Trophoblast cell (in vitro differentiated cells and primary cell): ENCODE results near the gene BRF1.

Source experiments
- DNase-seq, 2 donors: peaks; one replicate each; pipeline ENCODE4 v3.0.0-alpha.2; 2016
- H2AFZ ChIP-seq: 2 replicates; pipeline ENCODE4 v1.6.1; 2013; ENCODE audit warnings: low read length, moderate library complexity, mild to moderate bottlenecking; ENCODE audit not compliant: insufficient read depth, poor library complexity
- H2AK5ac ChIP-seq: 2 replicates; pipeline ENCODE4 v1.6.1; 2013; ENCODE audit warnings: mild to moderate bottlenecking, low read length
- H2BK120ac ChIP-seq: 2 replicates; pipeline ENCODE4 v1.6.1; 2013; ENCODE audit warnings: low read length, mild to moderate bottlenecking, moderate library complexity; ENCODE audit not compliant: insufficient read depth, poor library complexity
- H2BK12ac ChIP-seq: 2 replicates; pipeline ENCODE4 v1.6.1; 2013; ENCODE audit warnings: mild to moderate bottlenecking, low read length, moderate library complexity
- H2BK5ac ChIP-seq: 2 replicates; pipeline ENCODE4 v1.6.1; 2013; ENCODE audit warnings: low read length, low read depth, moderate library complexity, mild to moderate bottlenecking; ENCODE audit not compliant: poor library complexity
- H3K14ac ChIP-seq: 2 replicates; pipeline ENCODE4 v1.6.1; 2013; ENCODE audit warnings: mild to moderate bottlenecking, low read length
- H3K18ac ChIP-seq: 2 replicates; pipeline ENCODE4 v1.6.1; 2013; ENCODE audit warnings: mild to moderate bottlenecking, low read length
- H3K23ac ChIP-seq: 2 replicates; pipeline ENCODE4 v1.6.1; 2013; ENCODE audit warnings: low read length
- H3K27ac ChIP-seq: 2 replicates; pipeline ENCODE4 v1.5.1; 2013; ENCODE audit warnings: low read depth, mild to moderate bottlenecking, inconsistent platforms, low read length, moderate library complexity
- H3K27me3 ChIP-seq: 2 replicates; pipeline ENCODE4 v1.6.1; 2013; ENCODE audit warnings: inconsistent platforms, mild to moderate bottlenecking, low read length, moderate library complexity; ENCODE audit not compliant: insufficient read depth
- H3K36me3 ChIP-seq, 2 experiments: 1 replicate in 1 of 2; 2 replicates in 1 of 2; pipeline ENCODE4 v1.6.1; 2013; ENCODE audit warnings: low read length in 2 of 2, mild to moderate bottlenecking in 2 of 2, moderate library complexity in 1 of 2; ENCODE audit not compliant: insufficient read depth in 2 of 2, control insufficient read depth in 1 of 2
- H3K4ac ChIP-seq: 2 replicates; pipeline ENCODE4 v1.6.1; 2013; ENCODE audit warnings: low read depth, mild to moderate bottlenecking, low read length, moderate library complexity
- H3K4me1 ChIP-seq, 2 experiments: 1 replicate in 1 of 2; 2 replicates in 1 of 2; pipeline ENCODE4 v1.6.1; 2013; ENCODE audit warnings: low read length in 2 of 2, mild to moderate bottlenecking in 2 of 2, moderate library complexity in 1 of 2; ENCODE audit not compliant: insufficient read depth in 2 of 2, control insufficient read depth in 1 of 2
- H3K4me2 ChIP-seq: 2 replicates; pipeline ENCODE4 v1.6.1; 2013; ENCODE audit warnings: inconsistent platforms, mild to moderate bottlenecking, low read length, moderate library complexity
- H3K4me3 ChIP-seq: 2 replicates; pipeline ENCODE4 v1.5.1; 2013; ENCODE audit warnings: mild to moderate bottlenecking, low read depth, low read length, inconsistent platforms
- H3K79me1 ChIP-seq: one replicate; pipeline ENCODE4 v1.6.1; 2013; ENCODE audit warnings: low read length
- H3K79me2 ChIP-seq: 2 replicates; pipeline ENCODE4 v1.6.1; 2013; ENCODE audit warnings: low read length, mild to moderate bottlenecking; ENCODE audit not compliant: control insufficient read depth, insufficient read depth, poor library complexity
- H3K9ac ChIP-seq: 2 replicates; pipeline ENCODE4 v1.6.1; 2013; ENCODE audit warnings: mild to moderate bottlenecking, low read length
- H3K9me3 ChIP-seq: 2 replicates; pipeline ENCODE4 v1.6.1; 2013; ENCODE audit warnings: low read depth, mild to moderate bottlenecking, control low read depth, inconsistent platforms, low read length; ENCODE audit not compliant: insufficient read depth
- H4K12ac ChIP-seq: 2 replicates; pipeline ENCODE4 v1.6.1; 2013; ENCODE audit warnings: low read depth, mild to moderate bottlenecking, low read length, moderate library complexity
- H4K8ac ChIP-seq: 2 replicates; pipeline ENCODE4 v1.6.1; 2013; ENCODE audit warnings: low read depth, mild to moderate bottlenecking, low read length, moderate library complexity
- H4K91ac ChIP-seq: one replicate; pipeline ENCODE4 v1.6.1; 2013; ENCODE audit warnings: low read depth, mild to moderate bottlenecking, low read length, moderate library complexity
- WGBS: extraction: QIAGEN DNeasy Blood & Tissue Kit; methylation state at CpG from one replicate; pipeline ENCODE4 v1.1.7; 2013; ENCODE audit warnings: missing lambda C conversion rate; ENCODE audit not compliant: insufficient read length, insufficient coverage; ENCODE audit errors: extremely low coverage; 5-methylcytosine and 5-hydroxymethylcytosine counted together

BRF1 gene

GRCh38 chr14:105333613-105334364 is 33.0 kb upstream of the BRF1 start:
- no peak overlapping the region for H2BK12ac ChIP-seq
- no CpG with 5 or more reads among the region's 18 CpGs for WGBS
- no peak overlapping the region for H3K18ac ChIP-seq

DNA sequence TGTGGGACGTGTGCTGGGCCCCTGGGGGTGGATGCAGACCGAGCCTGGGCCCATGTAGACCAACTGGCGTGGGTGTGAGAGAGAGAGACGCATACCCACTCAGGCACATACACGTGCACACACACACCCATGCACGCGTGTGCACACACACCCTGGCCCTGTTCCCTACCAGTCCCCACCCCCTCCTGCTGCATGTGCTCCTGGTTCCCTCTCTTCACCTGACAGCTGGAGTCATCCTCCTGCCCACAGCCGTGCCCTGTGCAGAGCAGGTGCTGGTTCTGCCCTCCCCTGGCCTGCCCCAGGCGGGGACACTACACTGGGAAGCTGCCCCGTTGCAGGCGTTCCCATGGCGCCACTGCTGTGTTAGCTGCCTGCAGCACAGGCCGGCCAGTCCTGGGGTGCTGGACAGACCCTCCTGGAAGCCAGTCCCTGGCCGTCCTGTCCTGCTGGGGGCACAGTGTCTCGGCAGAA is 32.3 kb upstream of the BRF1 start:
- Histone ChIP-seq H2BK5ac (no peak overlapping the region), H3K79me1 (no peaks in the 10 kb centered on the region), H3K4me1 (peaks cover 13 to 14% of the 10 kb centered on the region in 2 experiments), H3K27me3 (no peaks in the 10 kb centered on the region), H3K36me3 (peaks cover 0 to 5% of the 10 kb centered on the region in 2 experiments), H3K14ac (no peak overlapping the region), H4K12ac (no peak overlapping the region), H3K79me2 (peaks cover 2% of the 10 kb centered on the region), H3K23ac (no peak overlapping the region), H4K91ac (no peak overlapping the region), H4K8ac (no peak overlapping the region), H3K4me3 (no peak overlapping the region), H3K27ac (no peak overlapping the region), H3K9ac (no peak overlapping the region), H2AFZ (no peak overlapping the region), H3K18ac (no peak overlapping the region), H3K9me3 (peaks cover 11% of the 10 kb centered on the region), H3K4me2 (no peak overlapping the region), H3K4ac (no peak overlapping the region), H2BK120ac (no peak overlapping the region), H2BK12ac (no peak overlapping the region), H2AK5ac (no peak overlapping the region)
- DNase-seq, result no peak
- no CpG with 5 or more reads among the region's 15 CpGs for WGBS

More at GRCh38 chr14:105333613-105334364, 33.0 kb upstream of the BRF1 start:
- Histone ChIP-seq H4K12ac (no peak overlapping the region), H3K27ac (no peak overlapping the region), H3K23ac (no peak overlapping the region), H2BK5ac (no peak overlapping the region), H3K4me2 (no peak overlapping the region), H3K79me1 (no peaks in the 10 kb centered on the region), H2AK5ac (no peak overlapping the region), H3K9ac (no peak overlapping the region), H3K27me3 (no peaks in the 10 kb centered on the region), H4K91ac (no peak overlapping the region), H3K4me3 (no peak overlapping the region), H3K4me1 (peaks cover 13 to 14% of the 10 kb centered on the region in 2 experiments), H3K4ac (no peak overlapping the region), H3K14ac (no peak overlapping the region), H4K8ac (no peak overlapping the region), H3K36me3 (peaks cover 0 to 5% of the 10 kb centered on the region in 2 experiments), H2AFZ (no peak overlapping the region), H2BK120ac (no peak overlapping the region), H3K79me2 (peaks cover 2% of the 10 kb centered on the region), H3K9me3 (peaks cover 11% of the 10 kb centered on the region)
- no peak for DNase-seq

DNA sequence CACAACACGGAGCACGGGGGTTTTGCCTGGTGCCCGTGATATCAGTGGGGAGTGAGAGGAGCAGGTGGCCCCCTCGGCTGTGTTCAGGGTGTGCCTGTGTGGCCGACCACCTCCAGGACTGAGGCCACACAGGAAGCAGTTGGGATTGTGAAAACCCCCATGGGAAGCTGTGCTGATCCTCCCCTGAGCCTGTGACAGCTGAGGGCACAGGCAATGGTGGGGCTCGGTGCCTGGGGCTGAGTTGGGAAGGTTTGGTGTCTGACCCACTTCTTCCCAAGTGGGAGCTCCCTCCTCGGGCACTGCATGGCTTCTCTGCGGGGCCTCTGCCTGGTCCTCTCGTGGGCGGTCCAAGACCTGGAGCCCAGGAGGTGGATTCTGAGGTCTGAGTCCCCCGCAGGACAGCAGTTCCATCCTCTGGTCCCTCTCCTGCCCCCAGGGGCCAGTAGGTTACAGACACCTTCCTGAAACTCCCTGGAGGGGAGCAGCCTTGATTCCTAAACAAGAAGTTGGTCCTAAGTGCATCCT is 31.6 kb upstream of the BRF1 start:
- Histone ChIP-seq H3K9me3 (peaks cover 11% of the 10 kb centered on the region), H3K27ac (no peak overlapping the region), H3K14ac (no peak overlapping the region), H3K36me3 (peaks cover 0 to 5% of the 10 kb centered on the region in 2 experiments), H2BK5ac (no peak overlapping the region), H2AK5ac (no peak overlapping the region), H3K4me3 (no peak overlapping the region), H4K91ac (no peak overlapping the region), H3K9ac (no peak overlapping the region), H3K79me2 (peaks cover 2% of the 10 kb centered on the region), H2BK12ac (no peak overlapping the region), H3K23ac (no peak overlapping the region), H3K4me2 (no peak overlapping the region), H2BK120ac (no peak overlapping the region), H4K8ac (no peak overlapping the region), H3K4ac (peak overlapping the region; percentile 21), H3K4me1 (peaks cover 13 to 14% of the 10 kb centered on the region in 2 experiments), H3K18ac (no peak overlapping the region), H4K12ac (no peak overlapping the region), H3K27me3 (no peaks in the 10 kb centered on the region), H3K79me1 (no peaks in the 10 kb centered on the region), H2AFZ (no peak overlapping the region)
- DNase-seq, result no peak
- no CpG with 5 or more reads among the region's 11 CpGs for WGBS

DNA sequence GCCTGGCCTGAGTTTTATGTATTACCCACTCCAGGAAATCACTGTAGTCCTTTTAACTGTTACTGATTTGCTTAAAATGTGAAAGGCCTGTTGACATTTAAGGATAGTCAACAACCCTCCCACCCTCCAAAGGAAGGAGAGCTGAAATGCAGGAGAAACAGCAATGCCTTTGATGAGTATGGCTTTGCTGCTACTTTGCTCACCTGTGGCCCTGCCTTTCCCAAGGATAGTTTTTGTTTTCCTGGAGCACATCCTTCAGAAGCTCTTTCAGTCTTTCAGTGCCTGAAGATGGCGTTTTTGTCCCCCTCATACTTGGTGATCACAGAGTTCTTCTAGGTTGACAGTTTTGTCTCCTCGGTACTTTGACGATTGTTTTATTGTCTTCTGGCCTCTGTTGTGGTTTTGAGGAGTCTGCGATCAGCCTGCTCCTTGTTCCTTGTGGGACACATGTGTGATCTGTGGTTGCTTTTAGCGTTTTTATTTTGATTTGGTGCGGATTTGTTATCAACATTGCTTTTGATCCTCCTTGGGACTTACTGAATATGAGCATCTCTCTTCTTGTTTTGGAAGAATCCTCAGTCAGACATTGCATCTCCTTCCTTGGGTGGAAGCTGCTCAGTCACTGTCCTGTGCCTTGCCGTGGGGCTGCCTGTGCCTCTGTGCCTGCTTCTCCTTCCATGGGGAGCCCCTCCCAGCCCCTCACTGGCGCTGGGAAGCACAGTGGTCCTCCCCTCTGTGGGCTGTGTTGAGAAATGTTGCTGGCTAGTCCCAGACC is 31.0 kb upstream of the BRF1 start:
- H3K4me3 ChIP-seq, result no peak overlapping the region
- H2AFZ ChIP-seq, result no peak overlapping the region
- no peaks in the 10 kb centered on the region for H3K79me1 ChIP-seq
- peaks cover 10% of the 10 kb centered on the region for H3K9me3 ChIP-seq
- peaks cover 13 to 19% of the 10 kb centered on the region in 2 experiments for H3K4me1 ChIP-seq
- peak overlapping the region; percentile 21 for H3K4ac ChIP-seq
- no peak overlapping the region for H3K23ac ChIP-seq
- H3K18ac ChIP-seq, result no peak overlapping the region
- H3K27me3 ChIP-seq, result no peaks in the 10 kb centered on the region
- H4K12ac ChIP-seq, result no peak overlapping the region
- H2BK120ac ChIP-seq, result no peak overlapping the region
- H2AK5ac ChIP-seq, result no peak overlapping the region
- WGBS, result no CpG with 5 or more reads among the region's 8 CpGs
- no peak overlapping the region for H4K91ac ChIP-seq
- no peak for DNase-seq
- no peak overlapping the region for H3K27ac ChIP-seq
- peaks cover 2% of the 10 kb centered on the region for H3K79me2 ChIP-seq
- no peak overlapping the region for H3K9ac ChIP-seq
- no peak overlapping the region for H2BK5ac ChIP-seq
- H2BK12ac ChIP-seq, result no peak overlapping the region
- H3K4me2 ChIP-seq, result no peak overlapping the region
- peaks cover 0 to 2% of the 10 kb centered on the region in 2 experiments for H3K36me3 ChIP-seq
- H3K14ac ChIP-seq, result no peak overlapping the region
- H4K8ac ChIP-seq, result no peak overlapping the region
